ENCODE data around the gene FILIP1. TPM values are rescaled to one million over a fixed set of nuclear protein-coding genes. Genes with fewer than 3 reads are reported as not detected.

FILIP1 gene
- total RNA-seq, 6 donors from 2014 or later, result 16.7 to 31.7 (median 21.7) TPM

DNA sequence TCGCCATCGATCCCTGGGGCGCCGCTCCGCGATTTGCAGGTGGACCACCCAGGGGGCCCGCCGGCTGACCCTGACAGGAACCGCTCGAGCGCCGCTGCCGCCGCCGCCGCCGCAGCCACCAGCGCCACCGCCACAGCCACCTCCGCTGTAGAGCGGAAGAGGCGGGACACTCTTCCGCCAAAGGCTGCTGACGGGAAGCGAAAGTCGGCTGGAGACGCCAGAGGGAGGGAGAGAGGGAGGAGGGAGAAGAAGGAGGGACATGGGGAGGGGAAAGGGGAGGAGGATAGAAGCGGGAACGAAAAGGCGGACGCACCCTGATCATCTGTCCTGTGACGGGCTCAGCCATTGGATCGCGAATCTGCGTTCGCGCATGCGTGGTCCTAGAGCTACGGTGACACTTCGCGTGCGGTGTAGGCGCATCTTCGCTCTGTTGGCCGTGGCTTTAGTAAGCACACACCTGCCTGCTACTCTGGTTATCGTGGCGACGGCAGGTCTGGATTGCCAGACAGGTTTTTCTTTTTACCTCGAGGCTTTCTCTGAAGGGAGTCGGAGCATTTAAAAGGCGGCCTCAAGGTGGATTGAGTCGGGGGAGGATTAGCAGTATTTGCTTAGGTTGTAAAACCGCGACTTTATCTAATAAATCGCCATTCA, 208.8 kb downstream of the FILIP1 start, which contains the start of gene TMEM30A:
TSS of gene TMEM30A (minus strand) at position 161 of the 651 bp plus-strand sequence. CDS start at position 7, 154 bp downstream.
- TF ChIP-seq, protein P1, sequence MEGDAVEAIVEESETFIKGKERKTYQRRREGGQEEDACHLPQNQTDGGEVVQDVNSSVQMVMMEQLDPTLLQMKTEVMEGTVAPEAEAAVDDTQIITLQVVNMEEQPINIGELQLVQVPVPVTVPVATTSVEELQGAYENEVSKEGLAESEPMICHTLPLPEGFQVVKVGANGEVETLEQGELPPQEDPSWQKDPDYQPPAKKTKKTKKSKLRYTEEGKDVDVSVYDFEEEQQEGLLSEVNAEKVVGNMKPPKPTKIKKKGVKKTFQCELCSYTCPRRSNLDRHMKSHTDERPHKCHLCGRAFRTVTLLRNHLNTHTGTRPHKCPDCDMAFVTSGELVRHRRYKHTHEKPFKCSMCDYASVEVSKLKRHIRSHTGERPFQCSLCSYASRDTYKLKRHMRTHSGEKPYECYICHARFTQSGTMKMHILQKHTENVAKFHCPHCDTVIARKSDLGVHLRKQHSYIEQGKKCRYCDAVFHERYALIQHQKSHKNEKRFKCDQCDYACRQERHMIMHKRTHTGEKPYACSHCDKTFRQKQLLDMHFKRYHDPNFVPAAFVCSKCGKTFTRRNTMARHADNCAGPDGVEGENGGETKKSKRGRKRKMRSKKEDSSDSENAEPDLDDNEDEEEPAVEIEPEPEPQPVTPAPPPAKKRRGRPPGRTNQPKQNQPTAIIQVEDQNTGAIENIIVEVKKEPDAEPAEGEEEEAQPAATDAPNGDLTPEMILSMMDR (IDR thresholded peaks at IDR 0.05), result peak in 2 of 6 experiments; percentile 11 to 30
- TF ChIP-seq POLR2A (IDR thresholded peaks at IDR 0.05) (peak in 3 of 4 donors; percentile 67 to 97 (median 91)), POLR2AphosphoS5 (IDR thresholded peaks at IDR 0.05) (peak; percentile 98 to 99), EP300 (IDR thresholded peaks at IDR 0.05) (peak in 2 of 4 donors; percentile 55 to 86)
- Histone ChIP-seq H3K36me3 (no peaks in the 10 kb centered on the region), H3K4me3 (peak within 1 kb of the TSS; percentile 70 to 93 (median 85)), H3K4me1 (peaks cover 38 to 46% (median 41%) of the 10 kb centered on the region in 4 donors), H3K9me3 (no peaks in the 10 kb centered on the region), H3K27me3 (no peaks in the 10 kb centered on the region), H3K27ac (peak within 1 kb of the TSS; percentile 91 to 94 (median 92))
- WGBS, 2 donors, result 0 to 2% methylated on average over 39 to 47 of the region's 55 CpGs
- ATAC-seq (ENCODE audit: low FRiP score in 2 of 2), result peak; percentile 99 to 100
- DNase-seq, result peak; percentile 95 to 98

DNA sequence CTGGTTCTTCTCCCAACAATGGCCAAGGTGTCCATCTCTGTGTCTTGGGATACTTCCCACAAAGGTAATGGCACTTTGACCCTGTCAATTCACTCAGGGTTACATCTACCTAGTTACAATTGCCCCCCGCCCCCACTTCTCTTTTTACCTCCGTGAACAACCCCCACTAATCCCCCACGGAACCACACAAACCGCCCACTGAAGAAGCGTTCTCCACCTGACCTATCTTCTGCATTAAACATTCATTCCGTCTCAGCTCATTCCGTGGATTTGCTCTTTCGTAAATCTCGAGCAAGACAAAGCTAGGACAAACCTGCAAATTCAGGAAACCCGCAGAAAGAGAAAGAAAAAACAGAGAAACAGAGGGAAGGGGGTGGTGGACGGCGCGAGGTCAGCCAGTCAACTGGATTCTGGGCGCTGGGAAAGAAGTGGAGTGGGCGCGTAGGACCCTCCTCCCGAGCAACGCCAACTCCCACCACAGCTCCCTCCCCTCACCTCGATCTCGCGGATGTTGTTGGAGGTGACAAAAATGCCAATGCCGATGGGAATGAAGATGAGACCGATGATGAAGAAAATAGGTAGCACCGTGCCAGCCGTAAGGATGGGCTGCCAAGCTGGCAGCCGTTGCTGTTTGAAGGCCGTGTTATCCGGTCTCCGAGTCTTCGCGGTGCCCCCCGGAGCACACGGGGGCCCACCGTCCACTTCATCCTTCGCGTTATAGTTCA, 209.5 kb downstream of the FILIP1 start:
- ATAC-seq (ENCODE audit: low FRiP score in 2 of 2) (peak; percentile 35 to 53), DNase-seq (peak in 1 of 2 donors; percentile 25)
- Histone ChIP-seq H3K27ac (peak overlapping the region; percentile 91 to 94 (median 92)), H3K4me1 (peaks cover 45 to 53% (median 47%) of the 10 kb centered on the region in 4 donors), H3K9me3 (no peaks in the 10 kb centered on the region), H3K4me3 (peak overlapping the region; percentile 70 to 93 (median 85)), H3K27me3 (no peaks in the 10 kb centered on the region), H3K36me3 (no peaks in the 10 kb centered on the region)
- TF ChIP-seq, protein P1 (IDR thresholded peaks at IDR 0.05), result no peak
- TF ChIP-seq POLR2AphosphoS5 (IDR thresholded peaks at IDR 0.05) (no peak), POLR2A (IDR thresholded peaks at IDR 0.05) (no peak), EP300 (IDR thresholded peaks at IDR 0.05) (no peak)
- 0% methylated on average over 33 to 34 of the region's 36 CpGs for WGBS, 2 donors

DNA sequence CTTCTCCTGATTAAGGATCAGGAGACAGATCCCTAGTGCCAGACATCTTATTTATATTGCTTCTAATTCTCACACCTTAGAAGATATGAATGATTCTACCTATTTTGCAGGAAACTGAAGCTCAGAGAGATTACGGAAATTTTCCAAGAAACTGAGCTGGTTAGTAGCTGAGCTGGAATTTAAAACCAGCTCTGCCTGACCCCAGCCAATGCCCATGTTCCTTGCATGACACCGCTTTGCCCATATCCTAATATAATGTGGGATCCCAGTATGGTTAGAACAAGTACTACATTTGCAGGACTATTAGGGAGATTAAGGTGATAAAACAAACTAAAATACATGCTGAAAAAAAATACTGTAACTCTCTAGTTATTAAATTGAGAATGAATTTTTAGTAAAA, 210.9 kb downstream of the FILIP1 start:
- H3K27ac ChIP-seq, result peak overlapping the region in 2 of 4 donors; percentile 20 to 93
- 55 to 59% methylated on average over 2 of the region's 2 CpGs for WGBS, 2 donors
- H3K9me3 ChIP-seq, result no peaks in the 10 kb centered on the region
- no peak for ATAC-seq (ENCODE audit: low FRiP score in 2 of 2)
- no peak for DNase-seq
- no peaks in the 10 kb centered on the region for H3K27me3 ChIP-seq
- TF ChIP-seq POLR2AphosphoS5 (IDR thresholded peaks at IDR 0.05) (no peak), POLR2A (IDR thresholded peaks at IDR 0.05) (no peak), EP300 (IDR thresholded peaks at IDR 0.05) (no peak)
- TF ChIP-seq, protein P1 (IDR thresholded peaks at IDR 0.05), result no peak
- H3K4me3 ChIP-seq, result peak overlapping the region in 3 of 4 donors; percentile 70 to 93 (median 80)
- peaks cover 54 to 66% (median 58%) of the 10 kb centered on the region in 4 donors for H3K4me1 ChIP-seq
- no peaks in the 10 kb centered on the region for H3K36me3 ChIP-seq

DNA sequence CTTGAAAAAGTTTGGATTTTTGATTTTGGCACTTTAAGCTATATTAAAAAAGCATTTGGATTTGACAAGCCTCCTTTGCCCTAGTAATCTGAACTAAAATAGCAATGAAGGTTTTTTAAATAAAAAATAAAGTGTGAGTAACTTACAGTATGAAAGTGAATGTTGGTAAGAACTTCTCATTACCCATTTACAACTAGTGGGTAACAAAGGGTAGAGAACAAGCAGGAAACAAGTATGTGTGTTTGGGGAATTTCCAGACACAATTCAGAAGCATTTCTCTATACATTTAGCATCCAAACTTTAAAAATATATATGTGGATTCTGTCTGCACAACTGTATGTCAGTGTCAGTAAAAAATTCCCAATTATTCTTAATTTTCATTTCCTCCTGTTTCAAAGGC, 211.9 kb downstream of the FILIP1 start:
- DNase-seq (no peak), ATAC-seq (ENCODE audit: low FRiP score in 2 of 2) (no peak)
- H3K4me1 ChIP-seq, result peaks cover 55 to 72% (median 63%) of the 10 kb centered on the region in 4 donors
- H3K27me3 ChIP-seq, result no peaks in the 10 kb centered on the region
- no peaks in the 10 kb centered on the region for H3K9me3 ChIP-seq
- peak overlapping the region in 2 of 4 donors; percentile 20 to 93 for H3K27ac ChIP-seq
- TF ChIP-seq, protein P1 (IDR thresholded peaks at IDR 0.05), result no peak
- no peak for TF ChIP-seq POLR2AphosphoS5 (IDR thresholded peaks at IDR 0.05)
- no peak for TF ChIP-seq POLR2A (IDR thresholded peaks at IDR 0.05)
- no peak for TF ChIP-seq EP300 (IDR thresholded peaks at IDR 0.05)
- no peaks in the 10 kb centered on the region for H3K36me3 ChIP-seq
- peak overlapping the region in 2 of 4 donors; percentile 80 to 93 for H3K4me3 ChIP-seq

Data from upper lobe of left lung (tissue), 6 donors.